GM21825 (cell line): Measurements from ENCODE around the gene NABP1.
"Not testable (repeated sequence)": the region's sequence is repeated elsewhere in the genome, so short reads cannot be mapped to it uniquely, and the experiment has no call there.

Experiments used
- ATAC-seq: cut with Tn5 transposase; IDR thresholded peaks from one replicate; pipeline ENCODE4 v1.9.1; 2021; ENCODE audit warnings: mild to moderate bottlenecking, moderate library complexity; ENCODE audit not compliant: unreplicated experiment

NABP1 gene

DNA sequence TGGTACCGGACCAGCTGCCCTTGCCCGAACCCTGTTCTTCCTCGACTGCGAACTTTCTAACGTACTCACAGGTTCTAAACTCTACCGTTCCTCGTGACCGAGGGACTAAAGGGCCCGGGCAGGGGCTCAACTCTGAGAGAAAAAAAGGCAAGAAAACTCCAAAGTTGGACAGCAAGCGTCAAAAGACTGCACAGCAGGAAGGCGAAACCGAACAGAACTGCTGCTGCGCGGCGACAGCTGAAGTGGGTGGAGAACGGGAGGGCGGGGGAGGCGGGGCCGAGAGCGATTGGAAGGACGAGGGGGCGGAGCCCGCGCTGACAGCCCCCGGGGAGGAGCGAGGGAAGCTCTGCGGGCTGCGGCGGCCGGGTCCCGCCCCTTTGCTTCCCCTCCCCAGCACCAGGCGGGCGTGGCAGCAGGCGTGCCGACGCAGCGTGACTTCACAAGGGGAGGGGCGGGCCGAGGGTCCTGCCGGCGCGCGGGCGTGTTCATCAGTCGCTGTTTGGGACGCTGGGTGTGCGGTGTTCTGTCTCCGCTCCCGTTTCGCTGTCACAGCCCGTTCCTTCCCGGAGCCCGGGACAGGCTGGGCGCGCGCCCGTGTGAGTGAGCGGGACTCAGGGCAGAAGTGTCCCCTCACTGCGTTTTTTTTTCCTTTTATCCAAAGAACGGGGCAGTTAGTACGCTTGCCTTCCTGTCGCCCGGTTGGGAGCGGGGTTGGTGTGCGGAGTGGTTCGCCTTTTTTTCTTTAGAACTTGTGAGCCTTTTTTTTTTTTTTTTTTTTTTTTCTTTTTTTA lies at the start of gene NABP1:
TSS of gene NABP1 (plus strand) at position 491 of the 791 bp plus-strand sequence. CDS start 479 bp downstream, outside the sequence.
- peak; percentile 80 for ATAC-seq

DNA sequence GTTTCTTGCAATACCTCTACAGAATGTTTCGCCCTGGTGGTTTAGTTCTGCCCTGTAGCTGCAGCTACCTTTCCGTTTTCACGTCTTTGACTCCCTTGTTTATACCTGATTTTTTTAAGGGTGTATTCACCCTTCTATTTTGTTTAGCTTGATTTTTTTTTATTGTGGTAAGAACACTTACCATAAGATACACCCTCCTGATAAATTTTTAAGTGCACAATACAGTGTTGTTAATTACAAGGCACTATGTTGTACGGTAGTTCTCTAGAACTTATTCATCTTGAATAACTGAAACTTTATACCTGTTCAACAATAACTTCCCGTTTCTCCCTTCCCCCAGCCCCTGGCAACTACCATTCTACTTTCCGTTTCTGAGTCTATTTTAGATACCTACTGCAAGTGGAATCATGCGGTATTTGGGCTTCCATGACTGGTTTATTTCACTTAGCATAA lies 48.9 kb upstream of the NABP1 start:
- ATAC-seq, result no peak

GRCh38 chr2:191629976-191630712 lies 47.8 kb upstream of the NABP1 start:
- ATAC-seq, result no peak

DNA sequence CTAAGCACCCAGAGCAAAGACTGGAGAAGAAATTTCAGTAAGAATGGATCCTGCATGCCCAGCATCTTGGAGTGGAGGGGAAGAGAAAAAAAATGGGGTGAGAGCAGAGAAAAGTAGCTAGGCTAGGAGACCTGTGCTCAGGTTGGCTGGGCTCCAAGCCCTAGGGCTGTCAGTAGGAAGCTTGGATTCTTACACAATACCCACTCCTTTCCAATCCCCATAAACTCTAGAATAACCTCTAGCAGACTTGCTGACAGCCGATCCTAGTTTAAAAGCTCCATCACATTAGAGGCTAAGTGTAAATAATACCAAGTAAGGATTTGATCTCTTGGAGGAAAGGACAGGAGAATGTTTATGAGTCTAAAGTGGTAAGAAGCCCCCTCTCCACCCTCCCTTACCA lies 46.2 kb upstream of the NABP1 start:
- no peak for ATAC-seq

DNA sequence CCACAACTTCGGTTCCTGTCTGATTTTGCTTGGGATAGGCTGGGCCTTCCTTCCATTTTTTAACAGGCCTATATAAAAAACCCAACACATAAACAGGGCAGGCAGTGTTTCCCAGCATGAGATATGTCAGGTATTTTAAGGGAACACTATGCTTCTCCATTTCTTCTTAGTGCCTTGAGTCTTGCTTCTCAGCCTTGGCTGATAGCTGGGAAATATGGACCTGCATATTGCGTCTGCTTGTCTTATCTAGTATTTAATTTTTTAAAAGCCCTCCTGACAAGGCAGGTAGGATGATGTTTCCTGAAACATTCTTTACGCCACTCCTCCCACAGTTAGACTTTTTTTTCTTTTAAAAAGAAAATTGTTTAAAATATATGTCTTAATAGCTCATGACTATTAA lies 45.5 kb upstream of the NABP1 start:
- ATAC-seq, result no peak

GRCh38 chr2:191634791-191635190 lies 43.1 kb upstream of the NABP1 start:
- ATAC-seq, result no peak

DNA sequence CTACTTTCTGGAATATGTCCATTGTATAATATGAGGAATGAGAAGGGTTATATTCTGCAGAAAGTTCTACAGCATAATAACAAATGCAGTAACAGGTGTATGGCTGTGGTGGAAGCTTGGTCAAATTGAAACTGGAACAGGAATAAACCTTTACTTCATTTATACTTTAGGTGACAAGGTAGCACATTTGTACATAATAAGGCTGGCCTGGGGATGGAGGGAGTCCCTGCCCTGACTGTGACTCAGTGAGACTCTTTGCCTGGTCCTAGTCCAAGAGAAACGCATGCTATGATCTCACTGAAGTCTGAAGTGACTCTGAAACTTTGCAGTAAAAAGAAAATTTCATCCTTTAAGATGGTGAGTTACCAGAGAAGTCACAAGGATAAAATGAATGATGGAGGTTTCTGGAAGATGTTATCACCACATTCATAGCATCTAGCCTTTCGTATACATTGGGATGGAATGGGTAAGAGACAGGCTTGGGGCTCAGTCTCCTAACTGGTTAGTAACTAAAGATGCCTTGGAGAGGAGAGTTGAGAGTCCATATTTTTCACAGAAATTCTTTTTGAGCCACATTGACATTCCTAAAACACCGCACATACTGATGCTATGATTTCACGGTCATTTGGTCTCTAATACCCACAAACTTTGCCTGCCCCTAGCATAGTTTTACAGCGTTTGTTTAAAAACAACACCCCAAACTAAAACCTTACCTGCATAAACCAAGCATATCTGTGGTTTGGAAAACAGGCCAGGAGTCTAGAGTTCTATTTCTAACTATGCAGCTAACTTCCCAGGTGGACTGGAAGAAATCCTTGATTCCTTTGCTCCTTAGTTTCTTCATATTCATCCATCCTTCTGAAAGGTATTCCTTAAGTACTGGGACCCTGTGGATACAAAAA lies 42.4 kb upstream of the NABP1 start:
- ATAC-seq, result peak; percentile 72

DNA sequence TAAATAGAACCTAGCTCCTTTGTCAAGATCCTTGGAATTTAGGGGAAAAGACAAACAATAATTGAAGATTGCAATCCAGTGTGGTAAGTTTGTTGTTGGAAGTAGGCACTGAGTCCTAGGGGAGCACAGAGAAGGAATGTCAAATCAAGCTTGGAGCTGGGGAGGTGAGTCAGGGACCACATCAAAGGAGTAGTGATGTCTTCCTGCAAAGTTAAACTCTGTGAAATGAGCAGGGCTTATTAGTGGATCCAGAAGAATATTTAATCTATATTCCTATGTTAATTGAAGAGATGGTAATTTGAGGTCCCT lies 41.7 kb upstream of the NABP1 start:
- ATAC-seq, result no peak

DNA sequence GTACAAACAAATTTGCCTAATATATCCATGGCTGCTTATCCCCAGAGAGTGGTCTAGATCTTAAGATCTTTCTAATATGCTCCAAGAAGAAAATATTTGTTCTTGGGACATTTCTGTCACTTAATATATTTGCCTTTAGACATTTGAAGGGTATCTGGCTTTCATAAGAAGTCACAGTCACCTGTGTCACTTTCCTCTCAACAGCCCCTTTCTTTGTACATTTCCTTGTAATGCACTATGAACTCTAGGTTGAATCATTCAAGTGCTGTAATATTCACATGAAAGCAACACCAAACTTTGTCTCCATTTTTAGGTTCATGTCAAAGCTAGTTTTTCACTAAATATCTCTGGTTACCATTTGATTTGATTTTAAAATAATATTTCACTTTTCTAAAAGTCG lies 41.4 kb upstream of the NABP1 start:
- ATAC-seq, result no peak

- peak; percentile 83 for ATAC-seq
These were observed 40.5 kb upstream of the NABP1 start for GRCh38 chr2:191637182-191638078.

DNA sequence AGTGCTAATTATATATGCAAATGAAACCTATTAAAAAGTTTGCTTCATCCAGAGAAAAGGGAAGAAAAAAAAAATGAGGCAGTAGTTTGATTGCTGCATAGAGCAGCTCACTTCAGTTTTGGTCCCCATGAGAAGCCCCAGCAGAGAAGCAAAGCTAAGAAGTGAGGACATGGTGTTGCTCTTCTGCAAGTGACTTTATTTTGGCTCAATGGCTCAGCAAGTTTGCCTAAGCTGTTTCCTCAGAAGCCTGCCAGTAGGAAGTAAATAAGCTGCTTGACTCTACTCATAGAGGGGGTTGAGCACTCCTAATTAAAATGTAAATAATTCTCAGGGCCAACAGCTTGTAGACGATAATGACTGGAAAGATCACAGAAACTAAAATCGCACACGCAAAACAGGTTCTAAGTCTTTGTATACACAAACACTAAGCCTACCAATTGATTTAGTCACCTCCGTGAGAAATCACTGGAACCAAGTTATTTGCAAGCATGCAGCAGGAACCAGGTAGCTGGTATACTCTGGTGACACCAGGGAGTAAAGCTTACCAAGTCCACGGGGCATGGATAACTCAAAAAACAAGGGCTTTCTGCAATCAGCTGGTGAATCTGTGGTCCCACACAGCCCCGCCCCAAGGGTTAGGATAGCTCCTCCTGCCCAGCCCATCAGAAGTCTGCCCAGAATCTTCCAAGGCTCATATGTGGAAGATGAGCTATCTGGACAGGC lies 39.7 kb upstream of the NABP1 start:
- peak; percentile 22 for ATAC-seq

DNA sequence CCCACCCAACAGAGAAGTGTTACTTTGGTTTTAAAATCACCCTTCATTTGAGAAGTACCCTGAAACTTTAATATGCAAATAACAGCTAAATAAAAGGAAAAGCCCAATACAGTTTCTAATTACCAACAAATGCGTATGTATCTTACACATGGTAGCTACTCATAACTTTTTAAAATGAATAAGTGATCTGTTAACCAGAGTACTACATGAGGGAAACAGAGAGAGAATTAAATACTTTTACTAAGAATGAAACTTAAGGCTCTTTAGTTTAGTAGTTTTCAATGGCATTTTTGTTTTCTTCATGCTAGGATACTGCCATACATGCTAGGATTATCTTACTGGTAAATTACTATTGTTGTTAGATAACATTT lies 39.1 kb upstream of the NABP1 start:
- ATAC-seq, result no peak

GRCh38 chr2:191641609-191642008 lies 36.3 kb upstream of the NABP1 start:
- no peak for ATAC-seq

GRCh38 chr2:191642541-191642940 lies 35.4 kb upstream of the NABP1 start:
- ATAC-seq, result no peak

DNA sequence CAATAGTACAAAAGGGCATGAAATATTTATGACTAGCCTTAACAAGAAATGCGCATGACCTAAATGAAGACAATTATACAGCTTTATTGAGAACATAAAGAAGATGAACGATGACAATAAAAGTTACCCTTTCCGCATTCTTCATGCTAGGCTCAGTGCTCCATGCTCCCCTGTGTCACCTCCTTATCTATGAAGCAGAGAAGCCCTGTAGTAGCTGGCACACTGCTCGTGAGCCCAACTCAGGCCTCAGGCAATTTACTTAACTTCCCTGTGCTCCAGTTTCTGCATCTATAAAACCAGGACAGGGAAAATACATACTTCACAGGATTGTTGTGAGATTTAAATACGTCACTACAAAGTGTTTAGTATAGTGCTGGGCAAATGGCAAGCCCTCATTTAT lies 34.5 kb upstream of the NABP1 start:
- ATAC-seq, result no peak

DNA sequence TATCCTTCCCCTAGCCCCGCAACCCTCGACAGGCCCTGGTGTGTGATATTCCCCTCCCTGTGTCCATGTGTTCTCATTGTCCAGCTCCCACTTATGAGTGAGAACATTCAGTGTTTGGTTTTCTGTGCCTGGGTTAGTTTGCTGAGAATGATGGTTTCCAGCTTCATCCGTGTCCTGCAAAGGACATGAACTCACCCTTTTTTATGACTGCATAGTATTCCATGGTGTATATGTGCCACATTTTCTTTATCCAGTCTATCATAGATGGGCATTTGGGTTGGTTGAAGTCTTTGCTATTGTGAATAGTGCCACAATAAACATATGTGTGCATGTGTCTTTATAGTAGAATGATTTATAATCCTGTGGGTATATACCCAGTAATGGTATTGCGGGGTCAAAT lies 33.3 kb upstream of the NABP1 start:
- not testable (repeated sequence) for ATAC-seq

GRCh38 chr2:191645032-191645431 lies 32.9 kb upstream of the NABP1 start:
- ATAC-seq, result no peak

- no peak for ATAC-seq
These were observed 32.3 kb upstream of the NABP1 start for GRCh38 chr2:191645434-191646162.
